Smooth muscle cell (in vitro differentiated cells): ENCODE results near the gene CAV3. TPM values are rescaled to one million over a fixed set of nuclear protein-coding genes. Genes with fewer than 3 reads are reported as not detected.

Experiments
- DNase-seq: peaks from one replicate; lab custom pipeline; 2025; ENCODE audit not compliant: unreplicated experiment; lab: John Stamatoyannopoulos, UW
- H2AFZ ChIP-seq: fragments of 200-600 bp; sonication (generic); 2 replicates; pipeline ENCODE4 v1.6.0; 2016; ENCODE audit warnings: antibody characterized with exemption, low read depth, mild to moderate bottlenecking
- H3F3A ChIP-seq: fragments of 200-600 bp; sonication (generic); 2 replicates; pipeline ENCODE4 v1.6.0; 2017; ENCODE audit warnings: antibody characterized with exemption, low read depth
- H3K27ac ChIP-seq: fragments of 200-600 bp; sonication (generic); 2 replicates; pipeline ENCODE4 v1.5.1; 2016; ENCODE audit warnings: low read depth, mild to moderate bottlenecking
- H3K27me3 ChIP-seq: fragments of 200-600 bp; sonication (generic); 2 replicates; pipeline ENCODE4 v1.6.1; 2016; ENCODE audit warnings: low read depth, mild to moderate bottlenecking
- H3K36me3 ChIP-seq: fragments of 200-600 bp; sonication (generic); 2 replicates; pipeline ENCODE4 v1.5.1; 2016; ENCODE audit warnings: low read depth
- H3K4me1 ChIP-seq: fragments of 200-600 bp; sonication (generic); 2 replicates; pipeline ENCODE4 v1.5.1; 2016; ENCODE audit warnings: low read depth
- H3K4me2 ChIP-seq: fragments of 200-600 bp; sonication (generic); 2 replicates; pipeline ENCODE4 v1.6.0; 2016; ENCODE audit warnings: mild to moderate bottlenecking
- H3K4me3 ChIP-seq: fragments of 200-600 bp; sonication (generic); 2 replicates; pipeline ENCODE4 v1.5.1; 2016; ENCODE audit warnings: mild to moderate bottlenecking
- H3K79me2 ChIP-seq: fragments of 200-600 bp; sonication (generic); 2 replicates; pipeline ENCODE4 v1.6.0; 2016; ENCODE audit warnings: low read depth, mild to moderate bottlenecking
- H3K9ac ChIP-seq: fragments of 200-600 bp; sonication (generic); 2 replicates; pipeline ENCODE4 v1.6.0; 2016; ENCODE audit warnings: low read depth
- H3K9me3 ChIP-seq: fragments of 200-600 bp; sonication (generic); replicated peaks from 2 replicates; pipeline ENCODE4 v1.5.1; 2016; ENCODE audit warnings: low read depth
- H4K20me1 ChIP-seq: fragments of 200-600 bp; sonication (generic); 2 replicates; pipeline ENCODE4 v1.6.0; 2016; ENCODE audit warnings: low read depth
- WGBS: methylation state at CpG from one replicate; pipeline ENCODE4 v1.1.7; 2016; ENCODE audit warnings: low lambda C conversion rate; 5-methylcytosine and 5-hydroxymethylcytosine counted together
- polyA plus RNA-seq: library from polyadenylated mRNA; unstranded; fragments of >200 nt; fragmentation: Nextera tagmentation; extraction: Ambion mirVana; gene quantifications from 2 replicates; pipeline ENCODE4 v1.2.1, GENCODE V29; 2016
- total RNA-seq: library from RNA; depleted of rRNA; stranded (reverse); fragments of >200 nt; gene quantifications from 2 replicates; pipeline ENCODE4 v1.2.3, GENCODE V29; 2014
- TF ChIP-seq, protein P1 (sequence below): fragments of 200-600 bp; sonication (generic); IDR thresholded peaks from 2 replicates; pipeline ENCODE4 v1.5.1; 2017; ENCODE audit warnings: borderline replicate concordance, mild to moderate bottlenecking, antibody characterized with exemption; ENCODE audit not compliant: insufficient read depth, poor library complexity, severe bottlenecking

Gene CAV3
- total and polyA plus RNA-seq, 2 experiments from 2014 or later = not detected

DNA sequence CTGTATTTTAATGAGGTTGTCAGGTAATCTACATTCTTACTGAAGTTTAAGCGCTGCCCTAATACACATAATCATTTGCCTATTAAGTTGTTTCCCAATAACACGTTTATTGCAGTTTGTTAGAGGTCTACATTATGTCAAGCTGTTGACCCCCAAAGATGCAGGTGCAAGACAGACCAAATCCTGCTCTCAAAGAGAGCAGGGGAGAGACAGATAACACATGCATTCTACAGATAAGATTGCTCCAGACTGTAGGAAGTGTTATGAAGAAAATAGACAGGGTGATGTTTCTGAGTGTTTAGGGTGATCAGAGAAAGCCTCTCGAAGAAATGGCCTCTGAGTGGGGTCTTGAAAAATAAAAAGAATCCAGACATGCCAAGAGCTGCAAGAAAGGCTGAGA, 60.6 kb downstream of the CAV3 start:
- Histone ChIP-seq H3K9me3 (no peaks in the 10 kb centered on the region), H2AFZ (no peak overlapping the region), H3K27ac (no peak overlapping the region), H3K36me3 (no peaks in the 10 kb centered on the region), H3K4me3 (no peak overlapping the region), H3K79me2 (no peaks in the 10 kb centered on the region), H4K20me1 (no peaks in the 10 kb centered on the region), H3K4me1 (no peaks in the 10 kb centered on the region), H3K4me2 (no peak overlapping the region), H3F3A (no peaks in the 10 kb centered on the region), H3K9ac (no peak overlapping the region), H3K27me3 (no peaks in the 10 kb centered on the region)
- TF ChIP-seq, protein P1, sequence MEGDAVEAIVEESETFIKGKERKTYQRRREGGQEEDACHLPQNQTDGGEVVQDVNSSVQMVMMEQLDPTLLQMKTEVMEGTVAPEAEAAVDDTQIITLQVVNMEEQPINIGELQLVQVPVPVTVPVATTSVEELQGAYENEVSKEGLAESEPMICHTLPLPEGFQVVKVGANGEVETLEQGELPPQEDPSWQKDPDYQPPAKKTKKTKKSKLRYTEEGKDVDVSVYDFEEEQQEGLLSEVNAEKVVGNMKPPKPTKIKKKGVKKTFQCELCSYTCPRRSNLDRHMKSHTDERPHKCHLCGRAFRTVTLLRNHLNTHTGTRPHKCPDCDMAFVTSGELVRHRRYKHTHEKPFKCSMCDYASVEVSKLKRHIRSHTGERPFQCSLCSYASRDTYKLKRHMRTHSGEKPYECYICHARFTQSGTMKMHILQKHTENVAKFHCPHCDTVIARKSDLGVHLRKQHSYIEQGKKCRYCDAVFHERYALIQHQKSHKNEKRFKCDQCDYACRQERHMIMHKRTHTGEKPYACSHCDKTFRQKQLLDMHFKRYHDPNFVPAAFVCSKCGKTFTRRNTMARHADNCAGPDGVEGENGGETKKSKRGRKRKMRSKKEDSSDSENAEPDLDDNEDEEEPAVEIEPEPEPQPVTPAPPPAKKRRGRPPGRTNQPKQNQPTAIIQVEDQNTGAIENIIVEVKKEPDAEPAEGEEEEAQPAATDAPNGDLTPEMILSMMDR = no peak
- no peak for DNase-seq
- WGBS = 87% methylated on average over 3 of the region's 3 CpGs

Other genes with a start within 250 kb of the CAV3 start
- 187 and 276 TPM in 2 replicates for gene LMCD1, start 232.0 kb upstream of the CAV3 start, total RNA-seq
- 356 and 524 TPM in 2 replicates for gene LMCD1, start 232.0 kb upstream of the CAV3 start, polyA plus RNA-seq
- gene SSUH2, start 89.0 kb upstream of the CAV3 start, total RNA-seq = 0.09 TPM in 1 of 2 replicates, not detected in the other
- not detected in 2 replicates for gene SSUH2, start 89.0 kb upstream of the CAV3 start, polyA plus RNA-seq
- 1.1 and 2.0 TPM in 2 replicates for gene OXTR, start 35.8 kb downstream of the CAV3 start, total RNA-seq
- 0.54 and 1.5 TPM in 2 replicates for gene OXTR, start 35.8 kb downstream of the CAV3 start, polyA plus RNA-seq
- gene RAD18, start 229.7 kb downstream of the CAV3 start, total RNA-seq = 13.4 and 16.0 TPM in 2 replicates
- 8.9 and 11.3 TPM in 2 replicates for gene RAD18, start 229.7 kb downstream of the CAV3 start, polyA plus RNA-seq